GM21390 (cell line): Measurements from ENCODE around the gene SMR3A.
A peak's percentile ranks its signal among the peaks of the same experiment; 100 is the strongest.

Experiments used
- ATAC-seq: cut with Tn5 transposase; IDR thresholded peaks from one replicate; pipeline ENCODE4 v1.9.1; 2021; ENCODE audit not compliant: unreplicated experiment

SMR3A gene

DNA sequence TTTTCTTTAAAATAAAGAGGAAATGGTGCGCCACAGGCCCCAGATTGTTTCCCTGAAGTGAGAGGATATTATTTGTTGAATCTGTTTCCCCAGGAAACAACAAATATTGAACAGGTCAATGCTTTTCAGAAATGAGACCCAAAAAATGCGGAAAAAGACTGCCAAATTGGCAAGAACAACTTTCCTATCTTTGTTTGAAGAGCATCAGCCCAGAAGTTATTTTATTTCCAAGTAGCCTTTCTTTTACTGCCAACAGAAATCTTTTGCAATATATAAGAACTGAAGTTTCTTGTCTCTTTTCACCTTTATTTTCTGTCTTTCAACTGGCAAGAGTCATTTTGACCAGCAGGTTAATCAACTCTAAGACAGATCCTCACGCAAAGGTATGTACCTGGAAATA is at the start of gene SMR3A:
Gene SMR3A, plus strand, starts transcription at position 301 of the 400 bp plus-strand sequence. CDS start 1,356 bp downstream, outside the sequence.
- ATAC-seq: no peak

DNA sequence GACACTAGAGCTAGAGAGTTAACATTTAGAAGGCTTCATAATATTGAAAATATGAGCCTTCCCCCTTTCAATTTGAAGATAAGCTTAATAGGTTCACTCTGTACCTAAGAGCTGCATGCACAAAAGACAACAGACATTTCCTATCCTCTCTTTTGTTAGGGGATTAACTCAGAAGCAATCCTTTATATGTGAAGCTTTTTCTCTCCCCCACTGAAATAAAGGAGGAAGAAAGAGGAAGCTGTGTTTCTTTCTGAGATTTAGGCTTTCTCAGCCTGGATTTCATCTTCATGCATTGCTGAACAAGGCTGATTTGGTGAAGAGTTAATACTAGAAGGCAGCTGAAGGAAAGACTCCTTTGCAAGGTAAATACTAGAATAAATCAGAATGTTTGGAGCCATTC is 46.8 kb upstream of the SMR3A start:
- ATAC-seq: no peak

DNA sequence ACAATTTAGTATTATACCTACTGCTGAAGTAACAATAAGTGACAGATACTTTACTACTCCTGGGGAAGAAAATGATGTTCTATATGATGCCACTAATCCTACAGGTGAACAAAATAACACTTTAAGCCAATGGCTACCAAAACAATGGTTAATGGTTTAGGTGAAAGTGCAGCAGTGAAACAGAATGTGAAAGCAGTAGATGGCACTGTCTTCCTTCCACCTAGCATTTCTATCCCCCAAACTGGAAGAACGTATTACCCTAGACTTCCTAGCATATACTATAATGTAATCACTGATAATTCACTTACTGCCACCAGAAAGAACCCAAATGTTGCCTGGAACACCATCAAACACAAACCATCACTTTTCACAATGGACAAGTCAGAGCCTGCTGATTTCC is 44.6 kb upstream of the SMR3A start:
- peak; percentile 77 for ATAC-seq

GRCh38 chr4:70326052-70326451 is 34.5 kb upstream of the SMR3A start:
- no peak for ATAC-seq

DNA sequence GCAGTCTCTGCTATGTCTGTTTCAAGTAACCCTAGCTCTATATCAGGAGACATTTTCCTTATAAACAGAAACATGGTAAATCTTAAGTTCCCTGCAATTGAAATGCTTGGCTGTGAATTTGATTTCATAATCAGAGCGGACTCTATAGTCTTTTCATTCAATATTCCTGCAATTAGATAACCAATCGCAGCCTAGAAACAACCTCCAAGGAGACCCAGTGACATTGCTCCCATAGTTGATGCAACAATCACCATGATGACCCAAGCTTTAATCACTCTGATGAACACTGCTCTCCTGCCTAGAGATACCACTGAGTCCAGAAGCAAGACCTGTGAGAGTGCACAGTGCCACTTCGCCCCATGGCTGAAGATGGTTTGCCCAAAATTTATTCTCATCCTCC is 25.9 kb upstream of the SMR3A start, which contains the start of gene CABS1:
Gene CABS1, plus strand, starts transcription at position 301 of the 400 bp plus-strand sequence. Its CDS starts 59 bp downstream, at position 360.
- ATAC-seq: no peak

DNA sequence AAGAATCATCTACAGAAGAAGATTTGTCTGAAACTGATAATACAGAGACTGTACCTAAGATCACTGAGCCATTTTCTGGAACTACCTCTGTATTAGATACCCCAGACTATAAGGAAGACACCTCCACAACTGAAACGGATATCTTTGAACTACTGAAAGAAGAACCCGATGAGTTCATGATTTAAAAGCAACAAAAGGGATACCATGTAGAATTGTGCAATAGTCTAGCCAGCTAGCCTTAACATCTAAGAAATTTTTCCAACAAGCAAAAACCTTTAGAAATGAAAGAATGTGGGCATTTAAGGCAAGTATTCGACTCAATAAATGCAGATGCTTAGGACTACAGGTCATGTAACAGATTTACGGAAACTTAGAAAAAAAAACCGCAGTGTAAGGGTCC is 24.5 kb upstream of the SMR3A start:
- no peak for ATAC-seq

GRCh38 chr4:70337886-70338420 is 22.6 kb upstream of the SMR3A start:
- no peak for ATAC-seq

GRCh38 chr4:70356185-70356584 is 4.4 kb upstream of the SMR3A start:
- no peak for ATAC-seq

DNA sequence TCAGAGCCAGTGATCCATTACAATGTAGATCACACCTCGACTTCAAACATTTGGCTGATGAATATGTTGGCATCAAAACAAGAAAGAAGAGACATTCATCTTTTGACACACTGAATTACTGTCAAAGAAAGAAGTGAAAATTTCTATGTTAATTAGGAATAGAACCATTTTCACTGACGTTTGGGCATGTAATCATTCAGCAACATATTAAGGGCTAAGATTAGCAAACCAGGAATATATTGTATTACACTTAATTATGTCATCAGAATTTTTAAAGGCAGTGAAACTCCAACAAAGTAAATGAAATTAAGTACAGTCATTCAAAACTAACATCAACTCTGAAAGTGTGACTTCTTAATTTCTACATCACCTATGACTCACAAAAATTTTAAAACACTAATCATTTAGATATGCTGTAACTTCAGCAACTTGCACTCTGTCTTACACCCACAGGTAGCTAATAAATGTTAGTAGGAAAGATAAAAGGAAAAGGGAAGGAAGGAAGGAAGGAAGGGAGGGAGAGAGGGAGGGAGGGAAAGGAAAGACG is 1.4 kb upstream of the SMR3A start:
- no peak for ATAC-seq

DNA sequence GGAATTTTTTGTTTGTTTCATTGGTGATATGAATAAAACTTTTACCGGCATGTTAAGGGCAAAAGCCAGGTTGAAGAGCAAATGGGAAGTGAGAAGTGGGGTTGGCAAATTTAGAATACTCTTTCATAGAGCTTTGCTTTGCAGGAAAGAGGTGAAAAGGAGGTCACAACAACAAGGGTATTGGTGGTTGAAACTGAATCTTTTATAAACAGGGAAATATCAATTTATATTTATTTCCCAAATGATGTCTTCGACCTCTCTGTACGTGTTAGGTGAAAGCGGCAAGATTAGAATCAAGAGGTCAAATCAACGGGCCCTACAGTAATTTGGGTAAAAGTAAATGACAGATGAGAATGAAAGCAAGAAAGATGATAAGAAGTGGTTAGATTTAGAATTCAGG is 3.4 kb downstream of the SMR3A start:
- peak; percentile 53 for ATAC-seq

DNA sequence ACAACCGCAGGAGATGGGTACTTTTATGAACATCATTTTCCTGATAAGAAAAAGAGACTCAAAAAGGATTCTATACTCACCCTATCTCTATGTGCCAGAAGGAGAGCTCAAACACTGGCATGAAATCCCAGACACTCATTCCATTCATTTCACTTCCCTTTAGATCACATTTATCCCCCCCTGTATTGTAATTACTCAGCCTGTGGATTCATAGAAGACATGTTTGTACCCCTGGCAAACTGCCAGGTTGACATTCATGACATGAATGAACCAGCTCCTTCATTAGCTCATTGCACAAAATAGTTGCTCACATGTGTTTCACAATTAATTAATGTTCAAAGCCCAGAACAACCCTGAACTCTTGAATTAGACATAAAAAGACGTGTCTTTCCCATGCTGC is 4.9 kb downstream of the SMR3A start:
- no peak for ATAC-seq

GRCh38 chr4:70367813-70368212 is 7.3 kb downstream of the SMR3A start:
- ATAC-seq: no peak

GRCh38 chr4:70371987-70372386 is 11.4 kb downstream of the SMR3A start:
- no peak for ATAC-seq

DNA sequence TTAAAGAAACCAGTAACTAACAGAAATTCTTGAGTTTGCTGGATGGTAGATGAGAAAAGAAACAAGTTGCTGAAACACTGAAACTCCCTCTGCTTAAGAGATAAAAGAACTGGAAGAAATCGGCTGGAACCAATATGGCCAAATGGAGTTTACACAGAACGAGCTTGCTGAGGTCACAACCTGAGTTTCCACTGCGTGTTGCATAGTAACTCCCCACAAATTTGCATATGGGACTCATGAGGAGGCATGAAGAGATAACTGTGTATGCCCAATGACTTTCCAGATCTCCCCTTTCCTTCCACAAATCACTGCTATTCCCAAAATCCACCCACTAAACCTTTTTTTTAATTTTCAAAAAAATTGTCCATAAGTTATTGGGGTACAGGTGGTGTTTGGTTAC is 12.2 kb downstream of the SMR3A start:
- ATAC-seq: no peak

GRCh38 chr4:70380578-70380977 is 20.0 kb downstream of the SMR3A start:
- ATAC-seq: no peak

GRCh38 chr4:70382691-70383181 is 22.2 kb downstream of the SMR3A start, which contains the start of gene SMR3B:
Gene SMR3B, plus strand, starts transcription at chr4:70383131. Its CDS starts 1,380 bp downstream, at chr4:70384511.
- ATAC-seq: no peak

- ATAC-seq: peak; percentile 65
Measured at GRCh38 chr4:70392057-70392776, 31.7 kb downstream of the SMR3A start.

GRCh38 chr4:70397580-70397979 is 37.0 kb downstream of the SMR3A start, which contains the start of gene OPRPN:
Gene OPRPN, plus strand, starts transcription at chr4:70397940. Its CDS starts 1,346 bp downstream, at chr4:70399286.
- ATAC-seq: no peak

- ATAC-seq: peak; percentile 49
Measured at GRCh38 chr4:70399319-70399718, 38.8 kb downstream of the SMR3A start.

DNA sequence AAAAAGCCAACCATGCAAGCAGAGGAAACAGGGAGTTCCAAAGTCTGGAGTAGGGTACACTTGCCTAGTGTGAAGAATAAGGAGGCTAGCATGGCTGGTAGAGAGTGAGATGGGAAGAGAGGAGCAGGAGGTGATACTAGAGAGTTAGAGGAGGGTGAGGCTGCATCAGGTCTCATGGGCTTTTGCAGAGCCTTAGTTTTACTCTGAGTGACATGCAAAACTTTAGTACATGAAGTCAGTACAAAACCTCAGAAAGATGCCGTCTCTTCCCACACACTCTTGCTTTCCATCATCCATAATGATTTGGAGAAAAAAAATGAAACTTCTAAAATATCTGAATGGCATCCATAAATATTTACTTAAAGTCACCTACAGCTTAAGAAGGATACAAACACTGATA is 42.2 kb downstream of the SMR3A start:
- peak; percentile 42 for ATAC-seq

- peak; percentile 33 for ATAC-seq
Measured at GRCh38 chr4:70405765-70406164, 45.2 kb downstream of the SMR3A start.
